IPS-18a (cell line): ENCODE data around the gene RADIL.

Experiments used
- H3K27ac ChIP-seq: one replicate; pipeline ENCODE4 v1.5.1; 2013; ENCODE audit warnings: low read length
- H3K27me3 ChIP-seq: one replicate; pipeline ENCODE4 v1.6.1; 2013; ENCODE audit warnings: mild to moderate bottlenecking, low read length; ENCODE audit not compliant: control insufficient read depth, insufficient read depth
- H3K36me3 ChIP-seq: one replicate; pipeline ENCODE4 v1.6.1; 2013; ENCODE audit warnings: low read depth, low read length; ENCODE audit not compliant: control insufficient read depth
- H3K4me1 ChIP-seq: one replicate; pipeline ENCODE4 v1.6.1; 2013; ENCODE audit warnings: low read depth, low read length; ENCODE audit not compliant: control insufficient read depth
- H3K4me3 ChIP-seq: one replicate; pipeline ENCODE4 v1.5.1; 2013; ENCODE audit warnings: low read length
- H3K9ac ChIP-seq: one replicate; pipeline ENCODE4 v1.6.1; 2013; ENCODE audit warnings: mild to moderate bottlenecking, low read length, moderate library complexity
- H3K9me3 ChIP-seq: one replicate; pipeline ENCODE4 v1.6.1; 2013; ENCODE audit warnings: low read depth, low read length; ENCODE audit not compliant: control insufficient read depth

Gene RADIL

DNA sequence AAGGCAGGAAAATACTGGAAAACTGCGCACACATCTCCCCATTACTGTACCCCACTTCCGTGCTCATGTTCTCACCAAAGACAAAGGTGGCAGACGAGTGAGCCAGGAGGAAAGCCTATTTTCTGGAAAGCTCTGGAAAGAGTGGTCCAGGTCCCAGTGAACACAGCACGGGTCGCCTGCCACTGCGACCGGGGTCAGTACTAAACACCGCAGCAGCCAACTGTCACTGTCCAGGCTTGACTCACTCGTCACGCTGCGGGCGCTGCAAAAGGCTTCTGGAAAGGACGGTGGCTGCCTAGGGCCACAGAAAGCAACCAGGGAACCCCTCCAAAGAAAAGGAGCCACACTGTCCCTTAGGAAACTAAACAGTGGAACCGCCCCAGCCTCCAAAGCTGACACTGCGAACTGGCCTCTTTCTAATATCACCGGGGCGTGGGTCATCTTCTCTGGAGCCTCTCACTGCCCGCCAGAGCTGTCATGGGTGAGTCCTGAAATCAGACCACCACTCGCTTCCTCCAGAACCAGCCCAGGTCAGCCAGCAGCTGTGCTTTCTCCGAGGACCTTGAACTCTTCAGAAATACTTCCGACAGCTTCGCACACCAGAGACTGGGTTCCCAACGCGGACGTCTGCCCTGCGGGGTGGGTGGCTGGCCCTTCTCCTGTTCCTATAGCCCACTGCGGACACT is 4.0 kb downstream of the RADIL start:
- Histone ChIP-seq H3K4me1 (peaks cover 3% of the 10 kb centered on the region), H3K27me3 (peaks cover 14% of the 10 kb centered on the region), H3K36me3 (no peaks in the 10 kb centered on the region), H3K9me3 (no peaks in the 10 kb centered on the region), H3K27ac (no peak overlapping the region), H3K9ac (no peak overlapping the region), H3K4me3 (no peak overlapping the region)

DNA sequence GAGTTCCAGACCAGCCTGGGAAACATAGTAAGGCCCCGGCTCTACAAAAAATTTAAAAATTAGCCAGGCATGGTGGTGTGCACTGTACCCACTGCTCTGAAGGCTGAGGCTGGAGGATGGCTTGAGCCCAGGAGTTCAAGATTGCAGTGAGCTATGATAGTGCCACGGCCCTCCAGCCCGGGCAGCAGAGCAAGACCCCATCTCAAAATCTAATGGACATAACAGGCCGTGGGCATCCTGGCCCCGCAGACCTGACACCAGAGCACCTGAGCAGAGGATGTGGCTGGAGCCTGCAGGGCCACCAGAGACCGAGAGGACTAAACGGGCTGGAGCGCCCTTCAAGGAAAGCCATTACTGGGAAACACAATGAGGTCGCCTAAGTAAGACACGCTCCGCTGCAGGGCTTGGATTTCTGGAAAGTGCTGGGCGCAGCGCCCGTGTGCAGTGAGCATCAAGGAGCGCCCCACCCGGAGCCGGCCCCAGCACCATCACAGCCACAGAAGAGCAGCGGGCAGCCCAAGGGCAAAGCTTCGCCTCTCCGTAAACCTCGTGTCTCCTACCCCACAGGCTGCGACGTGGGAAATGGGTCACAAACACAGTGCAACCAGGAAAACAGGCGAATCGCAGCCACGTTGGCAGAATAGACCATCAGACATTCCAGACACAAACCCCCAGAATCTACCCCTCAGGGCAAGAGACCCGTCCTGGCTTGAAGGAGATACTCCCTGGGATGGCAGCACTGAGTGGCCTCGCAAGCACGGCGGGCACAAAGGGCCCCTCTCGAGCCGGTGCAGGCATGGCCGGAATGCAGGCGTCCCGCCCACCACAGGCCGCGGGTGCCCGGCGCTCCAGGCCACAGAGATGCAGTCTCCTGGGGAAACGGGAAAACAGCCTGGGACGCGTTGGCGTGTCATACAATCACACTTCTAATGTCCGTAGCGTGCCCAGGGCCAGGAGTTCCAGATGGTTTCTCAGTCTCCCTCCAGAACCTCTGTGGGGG is 4.9 kb downstream of the RADIL start:
- Histone ChIP-seq H3K36me3 (no peaks in the 10 kb centered on the region), H3K9me3 (no peaks in the 10 kb centered on the region), H3K4me3 (no peak overlapping the region), H3K9ac (no peak overlapping the region), H3K27me3 (peaks cover 14% of the 10 kb centered on the region), H3K27ac (no peak overlapping the region), H3K4me1 (peaks cover 3% of the 10 kb centered on the region)

DNA sequence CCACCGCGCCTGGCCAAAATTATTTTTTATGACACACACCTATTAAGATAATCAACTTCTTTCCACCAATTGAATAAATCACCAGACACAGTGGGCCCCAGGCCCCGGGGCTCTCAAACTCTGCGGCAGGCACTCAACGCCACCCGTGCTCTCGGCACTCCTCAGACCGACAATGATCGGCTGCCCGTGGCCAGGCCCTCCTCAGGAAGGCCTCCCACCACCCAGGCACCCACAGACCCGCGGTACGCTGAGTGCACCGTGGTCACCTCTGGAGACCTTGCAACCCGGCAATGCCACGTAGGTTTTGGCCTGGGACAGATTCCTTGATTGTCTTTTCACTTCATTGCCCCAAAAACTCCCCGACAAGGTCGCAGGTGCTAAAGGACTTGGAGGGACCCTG is 6.9 kb downstream of the RADIL start:
- Histone ChIP-seq H3K4me3 (no peak overlapping the region), H3K9me3 (no peaks in the 10 kb centered on the region), H3K4me1 (peaks cover 5% of the 10 kb centered on the region), H3K9ac (no peak overlapping the region), H3K27me3 (peaks cover under 1% of the 10 kb centered on the region), H3K27ac (no peak overlapping the region), H3K36me3 (no peaks in the 10 kb centered on the region)

DNA sequence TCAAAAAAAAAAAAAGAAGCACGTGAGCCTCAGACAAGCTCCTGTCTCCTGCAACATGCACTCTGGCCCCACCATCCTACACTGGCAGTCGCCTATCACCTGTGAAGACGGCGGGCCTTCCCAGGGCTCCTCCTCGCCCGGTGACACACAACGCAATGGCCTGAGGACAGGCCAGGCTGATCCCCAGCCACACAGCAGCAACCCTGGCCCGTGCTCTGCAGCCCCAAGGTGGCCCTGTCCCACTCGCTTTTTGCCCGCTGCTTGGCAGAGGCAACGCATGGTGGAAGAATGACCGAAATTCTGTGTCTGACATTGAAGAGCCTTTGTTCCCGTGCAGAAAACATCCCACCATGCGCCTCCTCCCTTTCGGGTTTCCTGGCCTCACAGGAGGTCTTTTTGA is 8.1 kb downstream of the RADIL start:
- Histone ChIP-seq H3K36me3 (no peaks in the 10 kb centered on the region), H3K9ac (no peak overlapping the region), H3K4me1 (peaks cover 5% of the 10 kb centered on the region), H3K9me3 (no peaks in the 10 kb centered on the region), H3K27ac (no peak overlapping the region), H3K27me3 (no peaks in the 10 kb centered on the region), H3K4me3 (no peak overlapping the region)

DNA sequence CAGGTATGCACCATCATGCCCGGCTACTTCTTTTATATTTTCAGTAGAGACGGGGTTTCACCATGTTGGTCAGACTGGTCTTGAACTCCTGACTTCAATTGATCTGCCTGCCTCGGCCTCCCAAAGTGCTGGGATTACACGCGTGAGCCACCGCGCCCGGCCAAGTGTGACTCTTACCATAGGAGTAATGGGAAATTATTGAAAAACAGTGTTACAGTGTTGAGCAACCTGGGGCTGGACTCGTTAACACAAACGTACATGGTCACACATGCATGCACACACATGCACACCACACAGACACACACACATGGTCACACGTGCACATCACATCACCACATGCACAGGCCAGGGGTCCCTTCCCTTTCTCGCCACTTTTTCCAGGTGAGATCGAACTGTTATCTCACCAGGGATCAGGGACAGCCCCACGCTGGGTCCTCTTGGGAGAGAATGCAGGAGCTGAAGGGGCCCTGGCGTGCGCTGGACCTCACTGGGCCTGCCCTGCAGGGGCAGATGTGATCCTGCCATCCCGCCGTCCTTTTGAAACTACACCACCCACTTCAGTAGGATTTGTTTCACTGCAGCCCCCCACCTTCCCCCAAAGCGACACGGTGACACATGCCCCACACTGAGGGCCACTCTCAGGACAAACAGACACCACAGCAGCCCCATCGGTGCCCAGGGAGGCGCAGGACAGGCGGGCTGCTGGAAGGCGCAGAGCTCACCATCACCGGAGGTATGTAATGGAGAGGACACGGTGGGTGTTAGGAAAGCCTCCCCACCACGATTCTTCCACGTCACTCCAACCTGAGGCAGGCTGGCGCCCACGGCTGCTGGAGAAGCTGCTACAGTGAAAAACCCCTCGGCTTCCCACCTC is 10.2 kb downstream of the RADIL start:
- Histone ChIP-seq H3K27me3 (no peaks in the 10 kb centered on the region), H3K4me3 (no peak overlapping the region), H3K4me1 (peaks cover 5% of the 10 kb centered on the region), H3K36me3 (no peaks in the 10 kb centered on the region), H3K9ac (no peak overlapping the region), H3K9me3 (no peaks in the 10 kb centered on the region), H3K27ac (no peak overlapping the region)

DNA sequence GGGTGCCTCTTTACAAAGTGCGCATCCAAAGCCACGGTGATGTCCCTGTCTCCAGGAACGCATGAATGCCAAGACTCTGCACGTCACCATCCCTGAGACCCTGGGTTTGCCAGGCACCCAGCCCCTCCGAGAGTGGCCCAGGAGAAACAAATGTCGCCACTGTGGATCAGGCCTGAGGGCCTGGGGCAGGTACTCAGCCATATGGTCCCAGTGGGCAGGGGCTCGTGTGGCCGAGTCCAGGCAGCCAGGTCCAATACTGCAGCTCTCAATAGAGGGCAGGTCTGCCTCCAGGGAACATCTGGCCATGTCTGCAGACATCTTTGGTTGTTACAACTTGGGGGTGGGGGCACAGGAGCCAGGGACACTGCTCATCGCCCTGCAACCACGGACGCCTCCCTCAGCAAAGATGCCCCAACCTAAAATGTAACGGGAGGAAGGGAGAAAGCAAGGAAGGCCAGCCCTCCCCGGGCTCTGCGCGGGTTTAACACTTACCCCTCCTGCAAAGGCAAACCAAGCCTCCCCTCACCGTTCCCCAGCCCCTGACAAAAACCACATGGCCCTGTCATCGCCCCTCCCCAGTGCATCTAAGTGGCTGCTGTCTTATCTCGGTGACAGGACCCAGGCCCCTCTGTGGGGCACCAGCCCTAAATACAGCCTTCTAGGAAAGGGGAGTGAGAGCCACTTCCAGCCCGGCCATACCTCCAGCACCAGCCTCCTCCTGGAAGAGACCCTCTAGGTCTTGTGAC is 11.4 kb downstream of the RADIL start:
- Histone ChIP-seq H3K4me3 (no peak overlapping the region), H3K36me3 (no peaks in the 10 kb centered on the region), H3K9ac (no peak overlapping the region), H3K27ac (no peak overlapping the region), H3K9me3 (no peaks in the 10 kb centered on the region), H3K27me3 (no peaks in the 10 kb centered on the region), H3K4me1 (peaks cover 5% of the 10 kb centered on the region)

DNA sequence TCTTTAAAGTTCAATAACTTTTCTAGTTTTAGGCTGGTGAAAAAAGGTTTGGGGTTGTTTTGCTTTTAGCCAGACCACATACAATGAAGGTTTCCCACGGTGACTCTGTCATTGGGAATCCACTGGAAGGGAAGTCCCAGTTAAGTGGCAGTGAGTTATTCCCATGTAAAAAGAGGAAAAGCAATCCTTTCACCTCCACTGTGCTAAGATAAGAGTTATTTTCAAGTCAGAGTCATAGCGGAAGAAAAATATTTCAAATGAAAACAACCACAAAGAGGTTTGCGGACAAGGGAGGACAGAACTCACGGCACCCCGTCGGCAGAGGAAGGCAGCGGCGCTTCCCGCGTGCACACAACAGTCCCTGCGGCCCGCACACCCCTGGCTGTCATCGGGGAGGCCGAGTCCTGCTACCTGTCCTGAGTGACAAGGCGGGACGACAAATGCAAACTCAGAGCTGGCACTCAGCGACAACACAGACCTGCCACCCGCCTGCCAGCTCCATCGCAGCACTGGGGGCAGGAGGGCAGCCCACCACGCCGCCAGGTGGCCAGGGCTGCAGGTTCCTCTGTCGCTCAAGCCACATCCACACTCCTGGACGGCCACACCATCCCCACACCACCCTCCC is 12.3 kb downstream of the RADIL start:
- Histone ChIP-seq H3K4me3 (no peak overlapping the region), H3K4me1 (peaks cover 5% of the 10 kb centered on the region), H3K9me3 (no peaks in the 10 kb centered on the region), H3K27ac (no peak overlapping the region), H3K27me3 (no peaks in the 10 kb centered on the region), H3K9ac (no peak overlapping the region), H3K36me3 (no peaks in the 10 kb centered on the region)

DNA sequence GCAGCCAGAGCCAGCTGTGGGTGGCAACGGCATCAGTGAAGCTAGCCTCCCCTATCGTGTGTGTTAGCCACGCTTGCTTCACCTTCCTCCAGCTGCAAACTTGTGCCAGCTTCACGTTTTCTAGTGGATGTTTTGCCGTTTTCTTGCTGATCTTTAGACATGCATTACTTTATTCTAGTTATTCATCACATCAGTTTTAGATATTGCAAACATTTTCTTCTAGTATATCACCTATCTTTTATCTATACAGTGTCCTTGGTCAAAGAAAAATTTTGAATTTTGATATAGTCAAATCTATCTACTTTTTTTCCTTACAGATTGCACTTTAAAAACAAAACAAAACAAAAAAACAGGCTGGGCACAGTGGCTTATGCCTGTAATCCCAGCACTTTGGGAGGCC is 15.0 kb downstream of the RADIL start:
- no peaks in the 10 kb centered on the region for H3K36me3 ChIP-seq
- H3K4me1 ChIP-seq, result peaks cover 5% of the 10 kb centered on the region
- peaks cover 6% of the 10 kb centered on the region for H3K27me3 ChIP-seq

DNA sequence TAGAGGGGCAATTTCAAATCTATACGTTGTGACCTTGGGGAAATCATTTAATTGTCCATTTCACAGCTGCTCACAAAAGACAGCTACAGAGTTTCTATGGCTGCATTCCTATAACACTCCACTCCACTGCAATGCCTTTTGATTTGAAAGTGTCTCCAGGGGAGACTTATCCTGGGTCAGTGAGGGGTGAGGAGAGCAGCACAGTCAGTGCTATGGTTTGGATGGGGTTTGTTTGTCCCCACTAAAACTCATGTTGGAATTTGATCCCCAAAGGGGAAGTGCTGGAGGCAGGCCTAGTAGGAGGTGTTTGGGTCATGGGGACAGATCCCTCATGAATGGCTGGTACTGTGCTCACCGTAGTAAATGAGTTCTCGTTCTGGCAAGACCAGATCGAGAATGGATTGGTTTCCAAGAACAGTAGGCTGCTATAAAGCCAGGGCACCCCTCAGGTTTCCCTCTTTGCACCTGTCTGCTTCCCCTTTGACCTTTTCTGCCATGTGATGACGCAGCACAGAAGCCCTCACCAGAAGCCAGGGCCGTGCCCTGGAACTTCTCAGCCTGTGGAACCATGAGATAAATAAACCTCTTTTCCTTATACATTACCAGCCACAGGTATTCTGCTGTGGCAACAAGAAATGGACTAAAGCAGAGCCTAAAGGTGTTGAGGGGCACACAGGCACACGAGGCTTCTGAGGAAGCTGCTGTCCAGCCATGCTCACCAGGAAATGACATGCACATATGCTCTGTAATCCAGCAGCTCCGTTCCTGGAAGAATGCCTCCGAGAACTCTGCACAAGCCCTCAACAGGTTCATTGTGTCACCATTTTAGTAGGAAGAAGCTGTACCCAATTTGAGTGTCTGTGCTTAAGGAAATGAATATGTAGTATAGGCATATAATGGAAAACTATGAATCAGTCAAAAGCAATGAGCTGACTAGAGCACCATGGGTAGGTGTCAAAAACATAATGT is 16.7 kb downstream of the RADIL start:
- H3K4me1 ChIP-seq, result peaks cover under 1% of the 10 kb centered on the region
- H3K4me3 ChIP-seq, result no peak overlapping the region
- H3K27ac ChIP-seq, result no peak overlapping the region
- H3K36me3 ChIP-seq, result no peaks in the 10 kb centered on the region
- H3K27me3 ChIP-seq, result peaks cover 9% of the 10 kb centered on the region
- H3K9me3 ChIP-seq, result no peaks in the 10 kb centered on the region
- H3K9ac ChIP-seq, result no peak overlapping the region

More for the DNA sequence above, 15.0 kb downstream of the RADIL start:
- no peak overlapping the region for H3K9ac ChIP-seq
- H3K27ac ChIP-seq, result no peak overlapping the region
- H3K9me3 ChIP-seq, result no peaks in the 10 kb centered on the region
- H3K4me3 ChIP-seq, result no peak overlapping the region

DNA sequence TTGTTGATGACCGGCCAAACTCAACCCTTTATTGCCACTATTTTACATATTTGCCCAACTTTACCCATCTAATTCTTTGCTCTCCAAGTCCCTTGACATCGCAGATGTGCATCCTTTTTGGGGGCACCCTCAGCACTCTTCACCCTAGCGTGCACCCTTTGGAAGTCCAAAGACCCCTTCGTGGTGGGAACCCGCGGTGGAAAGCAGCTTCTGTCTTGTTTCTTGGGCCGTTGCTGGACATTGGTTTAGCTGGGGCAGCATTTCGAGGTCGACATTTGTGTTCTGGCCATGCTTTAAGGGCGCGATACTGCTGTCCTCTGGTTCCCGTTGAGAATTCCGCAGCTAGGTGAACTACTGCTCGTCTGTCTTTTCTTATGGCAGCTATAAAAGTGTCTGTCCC is 21.4 kb downstream of the RADIL start:
- Histone ChIP-seq H3K4me3 (peak overlapping the region; percentile 34), H3K27ac (no peak overlapping the region), H3K27me3 (peaks cover 19% of the 10 kb centered on the region), H3K36me3 (no peaks in the 10 kb centered on the region), H3K9ac (no peak overlapping the region), H3K9me3 (no peaks in the 10 kb centered on the region), H3K4me1 (no peaks in the 10 kb centered on the region)
